OCI-LY7 (cell line): ENCODE results near the gene AHCTF1.

Experiments
- CTCF ChIP-seq: fragments of 200-600 bp; sonication (generic); conservative IDR thresholded peaks from 2 replicates; pipeline ENCODE4 v1.5.1; 2014; ENCODE audit warnings: mild to moderate bottlenecking, antibody characterized with exemption, low read length, moderate library complexity, mixed read lengths
- EZH2phosphoT487 ChIP-seq: fragments of 200-600 bp; sonication (generic); IDR thresholded peaks from 2 replicates; pipeline ENCODE4 v1.6.1; 2018; ENCODE audit warnings: low read depth, borderline replicate concordance, mild to moderate bottlenecking, mixed run types, antibody characterized with exemption, low read length, moderate library complexity, mixed read lengths

DNA sequence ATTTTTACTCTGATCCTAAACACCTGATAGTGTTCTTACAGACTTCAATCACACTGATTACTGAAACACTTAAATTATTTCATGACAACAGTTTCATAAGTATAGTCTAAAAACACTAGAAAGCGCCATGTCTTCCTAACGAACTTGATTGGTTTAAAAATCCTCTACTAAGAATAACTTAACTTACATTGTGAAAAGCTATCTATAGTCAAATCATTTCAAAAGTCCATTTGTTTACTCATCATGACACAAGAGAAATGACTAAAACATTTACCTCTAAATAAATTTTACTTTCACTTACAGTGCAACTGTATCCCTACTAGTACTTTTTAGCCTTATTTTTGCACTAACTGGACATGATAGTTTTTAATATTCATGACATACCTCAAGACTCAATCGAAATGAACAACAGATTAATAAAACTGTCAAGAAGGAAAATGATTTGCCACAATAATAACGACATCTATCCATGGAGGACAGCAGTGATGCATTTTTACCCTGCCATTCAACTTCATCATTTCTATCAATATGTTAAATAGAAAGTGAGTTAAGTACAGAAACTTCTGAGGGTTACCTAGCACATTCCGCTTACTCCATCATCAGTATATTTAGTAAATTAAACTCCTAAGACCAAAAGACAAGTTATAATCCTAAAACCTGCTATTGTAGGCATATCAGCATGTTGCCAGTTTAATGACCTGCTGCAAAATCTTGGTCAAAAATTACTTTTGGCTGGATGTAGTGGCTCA lies 38.4 kb downstream of the AHCTF1 start:
- TF ChIP-seq CTCF (no peak), EZH2phosphoT487 (no peak)
